ENCODE results near the gene EML6. TPM values are rescaled to one million over a fixed set of nuclear protein-coding genes. Genes with fewer than 3 reads are reported as not detected.
"Not testable (repeated sequence)": the region's sequence is repeated elsewhere in the genome, so short reads cannot be mapped to it uniquely, and the experiment has no call there.

EML6 gene
- total RNA-seq, 1 donor from 2014 or later, result 1.6 TPM

DNA sequence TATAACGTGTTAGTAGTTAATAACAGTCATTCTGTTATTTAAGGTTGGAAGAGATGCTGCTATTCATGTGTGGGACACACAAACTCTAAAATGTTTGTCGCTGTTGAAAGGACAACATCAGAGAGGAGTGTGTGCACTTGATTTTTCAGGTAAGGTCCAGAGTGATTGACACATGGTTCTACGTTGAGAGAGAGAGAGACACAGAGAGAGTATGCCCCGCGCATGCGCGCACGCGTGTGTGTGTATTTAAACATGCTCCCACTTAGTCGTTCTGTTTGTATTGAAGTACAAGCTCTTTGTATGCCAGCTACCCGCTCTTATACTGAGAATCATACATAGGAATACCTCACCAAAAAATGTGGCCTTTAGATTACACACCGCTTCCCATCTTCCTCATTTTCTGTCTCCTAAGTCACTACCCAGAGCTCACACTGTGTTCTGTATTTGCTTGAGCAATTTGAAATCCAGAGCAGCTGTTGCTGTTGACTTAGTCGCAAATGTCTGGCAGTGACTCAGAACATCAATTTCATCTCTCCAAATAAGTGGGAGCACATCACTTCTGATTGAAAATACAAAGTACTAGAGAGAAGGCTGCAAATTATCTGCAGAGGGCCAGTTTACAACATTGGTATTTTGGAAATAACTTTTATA is 148.1 kb downstream of the EML6 start:
- ATAC-seq, result peak; percentile 59
- DNase-seq (ENCODE audit: low spot score), result no peak

DNA sequence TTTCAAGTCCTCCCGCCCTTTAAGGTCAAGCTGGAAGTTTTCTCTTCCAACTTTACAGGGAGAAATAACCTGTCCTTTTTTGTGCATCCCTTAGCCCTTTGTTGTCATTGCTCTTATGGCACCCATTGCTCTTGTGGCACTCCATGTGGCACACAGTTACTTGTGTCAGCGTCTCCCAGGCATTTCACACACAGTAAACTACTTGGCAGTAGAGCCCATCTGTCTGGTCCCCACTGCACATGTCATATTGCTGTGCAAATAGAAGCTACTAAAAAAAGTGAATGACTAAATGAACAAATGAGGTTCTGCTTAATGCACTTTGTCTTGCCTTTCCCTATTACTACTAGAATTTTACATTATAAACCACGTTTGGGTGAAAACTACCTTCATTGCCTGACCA is 149.3 kb downstream of the EML6 start:
- ATAC-seq (no peak), DNase-seq (ENCODE audit: low spot score) (no peak)

DNA sequence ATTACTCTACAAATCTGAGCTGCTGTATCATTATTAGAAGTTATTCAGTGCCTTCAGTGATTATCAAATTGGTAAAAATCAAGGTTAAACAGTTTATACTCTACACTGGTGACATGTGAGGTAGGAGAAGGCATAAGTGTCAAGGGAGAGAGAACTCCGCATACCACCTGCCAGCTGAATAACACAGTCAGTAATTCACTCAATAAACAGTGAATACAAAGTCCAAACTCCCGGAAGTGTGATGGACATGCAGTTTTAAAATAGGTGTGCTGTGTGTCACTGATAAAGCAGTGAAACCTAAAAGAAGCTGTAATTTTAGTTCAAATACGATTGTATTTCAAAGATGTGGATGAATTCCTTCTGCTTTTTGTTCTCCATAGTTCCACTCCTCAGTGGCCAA is 149.8 kb downstream of the EML6 start:
- DNase-seq (ENCODE audit: low spot score), result not testable (repeated sequence)
- peak; percentile 93 for ATAC-seq

DNA sequence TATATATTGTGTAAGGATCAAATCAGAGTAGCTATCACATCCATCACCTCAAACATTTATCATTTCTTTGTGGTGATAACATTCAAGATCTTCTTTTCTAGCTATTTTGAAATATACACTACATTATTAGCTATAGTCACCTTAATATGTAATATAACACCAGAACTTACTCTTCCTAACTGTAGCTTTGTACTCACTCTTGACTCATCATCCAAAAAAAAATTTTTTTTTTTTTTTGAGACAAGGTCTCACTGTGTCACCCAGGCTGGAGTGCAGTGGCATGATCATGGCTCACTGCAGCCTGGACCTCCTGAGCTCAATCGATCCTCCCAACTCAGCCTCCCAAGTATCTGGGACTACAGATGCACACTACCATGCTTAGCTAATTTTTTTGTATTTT is 153.3 kb downstream of the EML6 start:
- ATAC-seq (no peak), DNase-seq (ENCODE audit: low spot score) (no peak)

DNA sequence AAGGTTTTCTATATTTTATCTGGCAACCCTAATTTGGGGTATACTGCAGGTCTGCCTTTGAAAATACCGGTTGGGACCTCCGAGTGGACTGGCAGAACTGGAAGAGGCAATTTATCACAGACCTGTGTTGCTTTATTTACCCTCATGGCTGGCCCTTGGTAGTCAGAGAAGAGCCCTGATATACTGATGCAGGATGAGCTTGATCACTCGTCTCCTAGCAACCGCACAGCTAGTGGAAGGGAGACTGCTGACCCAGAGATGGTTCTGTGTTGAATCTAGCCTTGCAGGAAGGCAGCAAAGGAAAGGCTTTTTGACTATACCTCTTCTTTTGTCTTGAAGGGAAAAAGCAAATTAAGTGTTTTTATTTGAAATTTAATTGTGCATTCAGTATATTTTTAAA is 154.7 kb downstream of the EML6 start:
- ATAC-seq (no peak), DNase-seq (ENCODE audit: low spot score) (no peak)

DNA sequence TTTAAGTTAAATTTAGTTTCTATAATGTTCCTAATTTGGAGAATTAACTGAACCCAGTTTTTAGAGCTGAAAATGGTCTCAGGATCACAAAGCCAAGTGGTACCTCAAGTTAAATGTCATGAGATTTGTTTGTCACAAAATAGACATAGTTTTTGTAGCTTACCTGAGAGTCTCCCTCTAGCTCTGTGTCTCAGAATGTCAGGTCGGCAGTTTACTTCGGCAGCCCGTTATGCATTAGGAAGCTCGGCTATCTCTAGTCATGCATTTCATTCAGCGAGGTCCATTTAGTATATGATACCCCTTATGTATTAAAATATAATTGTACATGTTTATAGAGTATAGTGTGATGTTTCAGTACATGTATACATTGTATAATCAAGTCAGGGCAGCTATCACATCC is 155.6 kb downstream of the EML6 start:
- ATAC-seq, result no peak
- no peak for DNase-seq (ENCODE audit: low spot score)

DNA sequence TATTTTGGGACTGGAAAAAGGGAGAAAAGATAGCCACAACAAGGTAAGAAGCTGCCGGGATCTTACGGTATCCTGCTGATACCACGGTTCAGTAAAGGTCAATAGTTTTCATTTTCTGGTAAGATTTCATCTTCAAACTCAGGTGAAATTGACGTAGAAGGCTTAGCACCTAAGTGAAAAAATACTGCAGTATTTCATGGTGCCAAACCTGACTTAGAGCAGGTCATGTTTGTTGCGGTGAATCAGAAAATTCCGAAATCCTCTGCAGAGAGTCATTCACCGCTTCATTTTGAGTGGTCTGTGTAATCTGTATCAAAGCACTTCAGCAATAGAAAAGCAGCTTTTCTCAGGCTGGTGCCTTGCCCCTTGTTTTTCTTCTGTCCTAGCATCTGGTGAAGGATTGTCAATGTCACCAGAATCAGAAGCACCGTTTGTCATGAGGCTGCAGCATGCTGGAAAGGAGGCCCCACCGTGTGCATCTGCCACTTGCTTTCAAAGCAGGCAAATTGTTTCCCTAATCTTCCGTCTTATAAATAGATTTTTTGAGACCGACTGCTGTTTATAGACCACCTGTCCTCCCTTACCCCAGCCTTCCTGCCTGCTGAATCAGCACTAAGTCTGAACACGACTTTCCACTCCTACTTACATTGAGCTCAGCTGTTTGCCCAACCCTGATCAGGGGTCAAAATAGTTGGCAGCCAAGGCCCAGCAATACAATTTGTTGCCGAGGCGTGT is 156.3 kb downstream of the EML6 start:
- ATAC-seq, result peak; percentile 98
- DNase-seq (ENCODE audit: low spot score), result peak; percentile 77

DNA sequence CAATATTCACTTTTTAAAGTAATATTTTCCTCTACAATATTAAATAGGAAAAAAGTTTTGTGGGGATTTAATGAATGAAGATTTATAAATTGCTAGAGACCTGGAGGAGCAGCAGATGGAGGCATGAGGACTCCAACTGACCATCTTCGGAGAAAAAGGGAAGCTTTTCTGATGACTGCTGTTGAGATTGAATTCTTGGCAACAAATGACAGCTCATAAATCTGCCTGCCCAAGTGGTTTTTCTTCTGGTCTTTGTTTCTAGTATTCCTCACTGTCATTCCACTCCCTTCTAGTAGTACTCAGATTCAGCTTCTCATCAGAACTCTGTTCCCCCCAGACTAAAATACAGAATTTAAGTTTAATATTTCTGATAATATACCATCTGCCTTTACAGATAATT is 157.0 kb downstream of the EML6 start:
- no peak for ATAC-seq
- no peak for DNase-seq (ENCODE audit: low spot score)

DNA sequence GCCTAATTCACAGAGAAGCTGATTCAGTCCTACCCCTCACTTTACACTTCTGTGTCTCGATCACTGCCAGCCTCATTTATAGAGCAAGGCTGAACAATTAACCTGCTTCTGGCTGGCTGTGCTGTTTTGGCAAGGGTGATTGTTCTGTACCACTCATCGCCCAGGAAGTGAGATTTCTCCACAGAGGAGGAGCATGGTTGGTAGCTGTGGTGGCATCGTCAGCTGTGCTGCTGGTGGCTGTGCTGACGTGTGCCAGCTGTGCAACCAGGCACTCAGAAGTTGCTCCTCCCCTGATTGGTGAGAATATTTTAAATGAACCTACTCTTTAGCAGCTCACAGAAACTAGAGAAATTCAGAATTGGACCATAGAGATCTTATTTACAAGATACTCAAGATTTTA is 158.3 kb downstream of the EML6 start:
- no peak for ATAC-seq
- no peak for DNase-seq (ENCODE audit: low spot score)

DNA sequence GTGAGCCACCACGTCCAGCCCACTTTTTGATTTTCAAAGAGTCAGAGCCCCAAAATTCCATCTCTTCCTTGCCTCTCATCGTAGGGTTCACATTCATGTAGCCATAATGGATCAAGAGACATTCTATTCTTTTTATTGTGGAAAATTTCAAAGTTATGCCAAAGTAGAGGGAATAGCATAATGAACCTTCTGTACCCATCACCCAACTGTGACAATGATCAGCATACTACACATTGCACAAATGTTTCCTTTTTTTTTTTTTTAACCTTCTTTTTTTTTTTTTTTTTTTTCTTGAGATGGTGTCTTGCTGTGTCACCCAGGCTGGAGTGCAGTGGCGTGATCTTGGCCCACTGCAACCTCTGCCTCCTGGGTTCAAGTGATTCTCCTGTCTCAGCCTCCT is 162.4 kb downstream of the EML6 start:
- no peak for DNase-seq (ENCODE audit: low spot score)
- no peak for ATAC-seq

DNA sequence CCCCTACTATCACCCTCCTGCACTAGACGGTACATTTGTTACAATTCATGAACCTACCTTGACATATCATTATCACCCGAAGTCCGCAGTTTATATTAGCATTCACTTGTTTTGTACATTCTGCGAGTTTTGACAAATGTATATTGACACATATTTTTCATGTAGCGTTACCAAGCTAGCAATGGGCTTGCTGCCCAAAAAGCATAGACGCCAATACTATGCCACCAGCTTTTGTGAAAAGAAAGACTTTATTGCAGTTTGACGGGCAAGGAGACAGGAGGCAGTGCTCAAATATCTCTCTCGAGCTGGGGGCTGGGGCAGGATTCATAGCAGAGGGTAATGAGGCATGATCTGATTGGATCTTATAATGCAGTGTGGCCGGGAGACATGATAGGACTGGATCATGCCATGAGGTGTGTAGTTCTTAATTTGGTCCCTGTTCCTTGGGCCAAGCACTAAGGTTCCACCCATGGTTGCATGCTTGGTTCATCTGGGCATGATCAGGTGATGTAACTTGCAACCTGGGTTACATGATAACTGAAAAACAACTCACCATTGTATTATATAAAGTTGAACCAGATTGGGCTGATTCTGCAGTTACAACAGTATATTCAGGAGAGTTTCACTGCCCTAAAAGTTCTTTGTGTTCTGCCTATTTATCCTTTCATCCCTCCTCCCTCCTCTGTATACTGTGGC is 164.5 kb downstream of the EML6 start:
- ATAC-seq (no peak), DNase-seq (ENCODE audit: low spot score) (no peak)

DNA sequence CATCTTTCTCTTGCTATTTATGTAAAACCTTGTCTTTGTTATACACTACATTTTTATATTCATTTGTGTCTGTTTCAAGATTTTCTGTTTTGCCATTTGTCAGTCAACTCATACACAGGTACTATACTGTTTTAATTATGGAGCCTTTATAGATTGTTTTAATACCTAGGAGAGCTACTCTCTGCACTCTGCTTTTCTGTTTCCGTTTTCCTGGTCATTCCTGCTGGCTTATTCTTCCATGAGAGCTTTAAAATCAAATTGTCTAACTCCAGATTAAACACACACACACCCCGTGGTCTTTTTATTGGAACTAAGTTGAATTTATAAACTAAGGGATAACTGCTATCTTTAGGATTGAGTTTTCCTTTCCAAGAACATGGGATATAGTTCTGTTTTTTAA is 165.6 kb downstream of the EML6 start:
- ATAC-seq (no peak), DNase-seq (ENCODE audit: low spot score) (no peak)

DNA sequence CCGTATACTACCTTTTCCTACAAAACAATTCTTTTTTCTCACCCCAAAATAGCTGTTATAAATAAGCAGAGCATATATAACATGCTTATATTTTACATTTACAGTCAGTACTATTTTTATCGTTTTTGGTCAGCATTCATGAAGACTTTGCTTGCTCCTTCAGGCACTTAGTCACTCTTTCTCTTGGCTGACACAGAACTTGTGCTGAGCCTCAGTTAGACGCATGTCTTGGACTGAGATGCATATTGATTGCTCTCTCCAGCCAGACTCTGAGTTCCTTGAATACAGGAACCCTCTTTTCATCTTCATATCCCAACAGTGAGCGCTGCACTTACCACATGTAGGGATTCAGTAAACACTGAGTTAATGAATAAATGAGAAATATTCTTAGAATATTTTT is 168.4 kb downstream of the EML6 start:
- no peak for DNase-seq (ENCODE audit: low spot score)
- no peak for ATAC-seq

DNA sequence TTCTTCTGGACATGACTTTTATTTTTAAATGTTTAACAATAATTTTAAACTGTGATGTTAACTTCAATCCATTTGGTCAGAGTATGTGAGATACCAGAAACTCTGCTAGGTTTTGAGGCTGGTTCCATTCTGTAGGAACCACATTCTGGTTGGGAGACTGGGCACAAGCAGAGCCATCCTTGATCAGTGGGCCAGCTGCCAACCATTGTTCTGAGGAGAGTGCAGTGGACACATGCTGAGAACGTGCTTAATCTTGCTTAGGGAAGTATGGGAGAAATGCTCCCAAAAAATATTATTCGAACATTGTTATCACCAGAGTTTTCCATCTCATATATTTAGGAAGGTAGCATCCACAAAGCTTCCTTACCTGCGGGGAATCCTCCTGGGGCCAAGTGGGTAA is 171.0 kb downstream of the EML6 start:
- no peak for DNase-seq (ENCODE audit: low spot score)
- no peak for ATAC-seq

DNA sequence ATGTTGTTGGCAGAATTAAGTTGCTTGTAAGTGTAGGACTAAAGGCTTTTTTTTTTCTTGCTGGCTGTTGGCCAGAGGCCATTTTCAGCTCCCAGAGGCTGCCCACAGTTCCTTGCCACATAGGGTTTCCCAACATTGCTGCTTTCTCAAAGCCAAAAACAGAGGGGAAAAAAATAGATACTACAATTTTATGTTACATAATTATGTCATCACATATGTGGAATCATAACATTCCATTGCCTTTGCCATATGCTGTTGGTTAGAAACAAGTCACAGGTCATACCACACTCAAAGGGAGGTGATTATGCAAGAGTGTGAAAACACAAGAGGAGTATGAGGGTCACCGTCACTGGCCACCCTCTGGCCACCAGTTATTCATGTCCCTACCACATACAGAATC is 172.3 kb downstream of the EML6 start:
- DNase-seq (ENCODE audit: low spot score) (no peak), ATAC-seq (no peak)

DNA sequence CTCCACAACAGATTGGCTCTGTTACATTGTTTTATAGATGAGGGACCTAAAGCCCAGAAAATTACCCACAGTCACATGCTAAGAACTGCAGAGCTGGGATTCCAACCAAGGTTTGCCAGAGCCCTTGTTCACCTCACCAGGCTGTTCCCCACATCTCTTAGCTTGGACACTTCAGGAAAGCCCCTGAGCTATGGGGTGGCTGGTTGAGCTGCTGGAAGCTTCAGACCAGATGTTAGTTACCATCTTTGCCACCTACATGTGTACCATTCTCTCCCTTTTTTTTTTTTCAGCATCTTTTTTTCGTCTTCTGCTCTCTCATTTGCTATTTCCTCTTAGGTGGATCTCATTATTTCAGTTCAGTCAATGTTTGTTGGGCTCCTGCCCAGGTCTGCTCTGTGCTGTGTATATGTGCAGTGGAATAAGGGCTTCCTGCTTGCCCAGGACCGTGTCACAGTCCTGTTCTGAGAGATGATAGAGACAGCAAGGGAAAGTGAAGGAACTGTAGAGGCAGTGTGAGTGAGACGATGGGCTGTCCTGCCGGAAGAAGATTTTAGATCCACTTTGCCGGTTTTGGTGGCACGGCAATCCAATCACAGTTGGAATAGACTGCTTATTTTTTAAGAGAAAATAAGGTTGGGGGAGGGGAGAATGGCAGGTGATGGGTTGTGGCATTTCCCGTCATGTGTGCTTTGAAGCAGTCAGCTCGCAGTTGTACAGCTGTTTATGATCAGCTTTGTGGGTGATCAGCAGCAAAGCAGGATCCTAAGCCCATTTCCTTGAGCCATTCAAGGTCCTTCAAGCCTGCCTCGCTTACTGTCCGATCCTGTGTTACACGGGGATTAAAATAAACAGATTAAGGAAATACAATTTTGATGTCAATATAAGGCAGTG is 174.2 kb downstream of the EML6 start:
- no peak for ATAC-seq
- DNase-seq (ENCODE audit: low spot score), result no peak

DNA sequence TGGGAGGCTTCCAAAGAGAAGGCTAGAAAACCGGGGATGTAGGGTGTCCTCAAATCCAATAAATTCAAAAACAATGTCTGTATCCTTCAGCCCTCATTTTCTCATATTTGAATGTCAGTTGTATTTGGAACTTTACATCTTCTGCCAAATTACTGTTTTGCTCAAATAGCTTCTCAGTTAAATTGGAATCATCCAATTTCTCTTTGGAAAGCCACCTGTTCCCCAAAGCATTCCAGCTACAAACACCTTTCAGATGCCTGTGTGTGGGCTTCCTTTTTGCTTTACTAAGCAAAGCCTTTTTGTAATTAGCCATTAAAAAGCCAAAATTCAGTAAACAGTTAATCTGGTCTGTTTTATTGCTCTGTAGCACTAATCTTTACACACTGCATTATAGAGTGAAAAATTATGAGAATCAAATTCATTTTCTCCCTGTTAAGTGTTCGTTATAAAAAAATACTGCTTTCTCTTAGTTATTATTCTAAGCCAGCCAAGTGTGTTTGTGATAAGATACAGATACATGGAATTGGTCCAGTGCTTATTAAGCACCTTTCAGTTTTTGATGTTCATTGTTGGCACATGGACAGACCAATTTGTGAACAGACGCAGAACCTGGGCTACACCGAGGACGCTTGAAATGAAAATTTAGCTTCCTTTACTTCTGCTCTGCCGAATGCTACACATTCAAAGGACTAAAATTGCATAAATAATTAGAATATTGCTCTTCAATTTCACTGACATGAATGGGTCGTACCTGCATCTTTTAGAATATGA is 175.2 kb downstream of the EML6 start:
- ATAC-seq, result no peak
- no peak for DNase-seq (ENCODE audit: low spot score)

DNA sequence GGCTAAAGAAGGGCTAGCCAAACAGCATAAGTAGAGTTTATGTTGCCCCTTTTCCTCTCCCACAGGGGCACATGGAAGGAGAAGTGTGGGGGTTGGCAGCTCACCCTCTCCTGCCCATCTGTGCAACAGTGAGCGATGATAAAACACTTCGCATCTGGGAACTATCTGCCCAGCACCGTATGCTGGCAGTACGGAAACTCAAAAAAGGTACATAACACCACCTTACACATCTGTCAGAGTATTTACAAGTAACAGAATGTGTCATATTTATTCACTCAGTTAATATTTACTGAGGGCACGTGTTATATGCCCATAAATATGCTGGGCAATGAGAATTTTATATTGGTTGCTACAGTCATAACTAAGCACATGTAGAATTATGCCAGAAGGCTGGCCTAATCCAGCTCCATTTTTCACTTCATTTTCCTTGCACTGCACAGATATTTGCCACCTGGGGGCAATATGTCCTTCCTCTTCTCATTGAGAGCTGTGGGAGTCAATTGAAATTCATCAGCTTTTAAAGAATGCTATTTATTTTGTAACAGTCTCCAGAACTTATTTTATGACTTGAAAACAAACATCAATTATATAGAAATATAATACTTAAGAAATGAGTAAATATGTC is 176.2 kb downstream of the EML6 start:
- ATAC-seq (peak; percentile 71), DNase-seq (ENCODE audit: low spot score) (no peak)

DNA sequence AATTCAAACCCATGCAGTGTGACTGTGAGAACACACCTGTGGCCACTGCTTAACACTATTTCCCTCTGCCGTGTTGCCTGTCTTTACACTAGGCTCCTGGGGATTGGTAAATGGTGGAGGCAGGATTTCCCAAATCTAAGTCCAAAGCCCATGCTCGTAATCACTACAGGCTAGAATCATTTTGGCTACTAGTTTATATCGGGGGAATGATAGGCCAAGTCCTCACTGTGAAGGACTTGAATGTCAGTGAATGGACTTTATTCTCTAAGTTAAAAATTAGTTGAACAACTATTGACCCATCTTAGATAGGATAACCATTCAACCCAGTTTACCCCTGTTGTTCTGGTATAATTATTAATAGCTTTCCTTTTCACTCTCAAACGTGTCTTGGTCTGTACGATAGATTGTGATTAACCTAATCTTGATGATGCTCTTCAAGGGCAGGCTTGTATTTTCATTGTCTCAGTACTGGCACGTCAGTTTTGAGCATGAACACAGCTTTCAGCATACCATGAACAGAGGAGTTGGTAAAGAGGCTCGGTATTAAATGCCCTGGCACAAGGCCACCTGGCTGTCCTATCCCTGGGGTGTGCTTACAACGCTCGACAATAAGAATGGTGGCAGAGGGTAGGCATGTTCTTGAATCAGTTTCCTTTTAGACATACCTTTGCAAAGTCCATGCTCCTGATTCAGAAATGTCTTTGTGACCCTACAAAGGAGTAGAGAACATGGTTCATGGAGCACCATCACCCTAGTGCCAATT is 177.9 kb downstream of the EML6 start:
- ATAC-seq, result peak; percentile 66

More for the DNA sequence above, 177.9 kb downstream of the EML6 start:
- DNase-seq (ENCODE audit: low spot score), result peak; percentile 64
